RWPE2 (cell line): Measurements from ENCODE around the gene FLT3LG.

Experiments
- ATAC-seq: fragments of 200-7000 bp; cut with Tn5 transposase; 3 replicates; pipeline ENCODE4 v1.9.1; 2021; ENCODE audit warnings: low read depth
- DNase-seq: peaks from one replicate; pipeline ENCODE4 v3.0.0-alpha.2; 2020; ENCODE audit warnings: low spot score
- H3K27ac ChIP-seq: fragments of 450-650 bp; 2 replicates; pipeline ENCODE4 v1.5.1; 2017; ENCODE audit warnings: mild to moderate bottlenecking; ENCODE audit not compliant: poor library complexity, severe bottlenecking
- H3K27me3 ChIP-seq: fragments of 250-450 bp; sonication (Bioruptor Pico); 2 replicates; pipeline ENCODE4 v1.5.1; 2021; ENCODE audit warnings: mild to moderate bottlenecking, moderate library complexity; ENCODE audit not compliant: insufficient read depth, poor library complexity, severe bottlenecking
- H3K36me3 ChIP-seq: fragments of 250-450 bp; sonication (Bioruptor Pico); 2 replicates; pipeline ENCODE4 v1.5.1; 2020; ENCODE audit warnings: low read depth, mild to moderate bottlenecking, moderate library complexity
- H3K4me1 ChIP-seq: fragments of 250-450 bp; sonication (Bioruptor Pico); 2 replicates; pipeline ENCODE4 v1.5.1; 2021; ENCODE audit warnings: mild to moderate bottlenecking, moderate library complexity; ENCODE audit not compliant: insufficient read depth, poor library complexity, severe bottlenecking
- H3K4me3 ChIP-seq: fragments of 250-450 bp; sonication (Bioruptor Pico); 2 replicates; pipeline ENCODE4 v1.5.1; 2021; ENCODE audit warnings: mild to moderate bottlenecking, moderate library complexity; ENCODE audit not compliant: severe bottlenecking
- H3K9me3 ChIP-seq: fragments of 250-450 bp; sonication (Bioruptor Pico); 2 replicates; pipeline ENCODE4 v1.5.1; 2021; ENCODE audit warnings: mild to moderate bottlenecking, moderate library complexity; ENCODE audit not compliant: severe bottlenecking
- TF ChIP-seq, protein P1 (sequence below): fragments of 450-650 bp; IDR thresholded peaks from one replicate; pipeline ENCODE4 v1.5.1; 2017; ENCODE audit warnings: mild to moderate bottlenecking, moderate library complexity; ENCODE audit not compliant: poor library complexity, severe bottlenecking

Gene FLT3LG

DNA sequence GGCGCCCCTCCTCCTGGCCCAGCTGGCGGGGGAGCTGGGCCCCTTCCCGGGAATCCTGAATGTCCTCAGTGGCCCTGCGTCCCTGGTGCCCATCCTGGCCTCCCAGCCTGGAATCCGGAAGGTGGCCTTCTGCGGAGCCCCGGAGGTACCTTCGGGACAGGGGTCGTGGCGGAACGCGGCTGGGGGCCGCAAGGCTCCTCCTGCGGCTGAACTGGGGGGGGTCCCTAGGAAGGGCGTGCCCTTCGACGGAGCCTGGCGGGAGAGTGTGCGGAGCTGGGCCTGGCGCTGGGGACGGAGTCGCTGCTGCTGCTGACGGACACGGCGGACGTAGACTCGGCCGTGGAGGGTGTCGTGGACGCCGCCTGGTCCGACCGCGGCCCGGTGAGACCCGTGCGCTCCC, 12.4 kb upstream of the FLT3LG start:
- TF ChIP-seq, protein P1, sequence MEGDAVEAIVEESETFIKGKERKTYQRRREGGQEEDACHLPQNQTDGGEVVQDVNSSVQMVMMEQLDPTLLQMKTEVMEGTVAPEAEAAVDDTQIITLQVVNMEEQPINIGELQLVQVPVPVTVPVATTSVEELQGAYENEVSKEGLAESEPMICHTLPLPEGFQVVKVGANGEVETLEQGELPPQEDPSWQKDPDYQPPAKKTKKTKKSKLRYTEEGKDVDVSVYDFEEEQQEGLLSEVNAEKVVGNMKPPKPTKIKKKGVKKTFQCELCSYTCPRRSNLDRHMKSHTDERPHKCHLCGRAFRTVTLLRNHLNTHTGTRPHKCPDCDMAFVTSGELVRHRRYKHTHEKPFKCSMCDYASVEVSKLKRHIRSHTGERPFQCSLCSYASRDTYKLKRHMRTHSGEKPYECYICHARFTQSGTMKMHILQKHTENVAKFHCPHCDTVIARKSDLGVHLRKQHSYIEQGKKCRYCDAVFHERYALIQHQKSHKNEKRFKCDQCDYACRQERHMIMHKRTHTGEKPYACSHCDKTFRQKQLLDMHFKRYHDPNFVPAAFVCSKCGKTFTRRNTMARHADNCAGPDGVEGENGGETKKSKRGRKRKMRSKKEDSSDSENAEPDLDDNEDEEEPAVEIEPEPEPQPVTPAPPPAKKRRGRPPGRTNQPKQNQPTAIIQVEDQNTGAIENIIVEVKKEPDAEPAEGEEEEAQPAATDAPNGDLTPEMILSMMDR, result no peak
- no peak overlapping the region for H3K4me3 ChIP-seq
- peaks cover 1% of the 10 kb centered on the region; the same call in 1 of the 2 replicates for H3K36me3 ChIP-seq
- DNase-seq (no peak), ATAC-seq (no peak)
- no peak overlapping the region for H3K27ac ChIP-seq
- H3K27me3 ChIP-seq, result no peaks in the 10 kb centered on the region
- no peaks in the 10 kb centered on the region for H3K4me1 ChIP-seq
- H3K9me3 ChIP-seq, result no peaks in the 10 kb centered on the region

DNA sequence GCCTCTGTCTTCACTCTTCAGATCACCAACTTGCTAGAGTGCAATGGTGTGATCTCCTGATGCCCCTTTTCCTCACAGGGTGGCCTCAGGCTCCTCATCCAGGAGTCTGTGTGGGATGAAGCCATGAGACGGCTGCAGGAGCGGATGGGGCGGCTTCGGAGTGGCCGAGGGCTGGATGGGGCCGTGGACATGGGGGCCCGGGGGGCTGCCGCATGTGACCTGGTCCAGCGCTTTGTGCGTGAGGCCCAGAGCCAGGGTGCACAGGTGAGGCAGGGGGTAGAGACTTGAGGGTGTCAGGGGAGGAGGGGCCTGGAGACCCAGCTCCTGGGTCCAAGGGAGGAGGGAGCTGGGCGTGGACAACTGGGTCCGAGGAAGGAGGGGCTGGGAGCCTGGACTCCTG, 11.5 kb upstream of the FLT3LG start:
- no peaks in the 10 kb centered on the region for H3K27me3 ChIP-seq
- DNase-seq (no peak), ATAC-seq (no peak)
- no peak overlapping the region for H3K27ac ChIP-seq
- TF ChIP-seq, protein P1, result no peak
- no peak overlapping the region for H3K4me3 ChIP-seq
- no peaks in the 10 kb centered on the region for H3K9me3 ChIP-seq
- no peaks in the 10 kb centered on the region for H3K4me1 ChIP-seq
- no peaks in the 10 kb centered on the region; the same call in 1 of the 2 replicates for H3K36me3 ChIP-seq

DNA sequence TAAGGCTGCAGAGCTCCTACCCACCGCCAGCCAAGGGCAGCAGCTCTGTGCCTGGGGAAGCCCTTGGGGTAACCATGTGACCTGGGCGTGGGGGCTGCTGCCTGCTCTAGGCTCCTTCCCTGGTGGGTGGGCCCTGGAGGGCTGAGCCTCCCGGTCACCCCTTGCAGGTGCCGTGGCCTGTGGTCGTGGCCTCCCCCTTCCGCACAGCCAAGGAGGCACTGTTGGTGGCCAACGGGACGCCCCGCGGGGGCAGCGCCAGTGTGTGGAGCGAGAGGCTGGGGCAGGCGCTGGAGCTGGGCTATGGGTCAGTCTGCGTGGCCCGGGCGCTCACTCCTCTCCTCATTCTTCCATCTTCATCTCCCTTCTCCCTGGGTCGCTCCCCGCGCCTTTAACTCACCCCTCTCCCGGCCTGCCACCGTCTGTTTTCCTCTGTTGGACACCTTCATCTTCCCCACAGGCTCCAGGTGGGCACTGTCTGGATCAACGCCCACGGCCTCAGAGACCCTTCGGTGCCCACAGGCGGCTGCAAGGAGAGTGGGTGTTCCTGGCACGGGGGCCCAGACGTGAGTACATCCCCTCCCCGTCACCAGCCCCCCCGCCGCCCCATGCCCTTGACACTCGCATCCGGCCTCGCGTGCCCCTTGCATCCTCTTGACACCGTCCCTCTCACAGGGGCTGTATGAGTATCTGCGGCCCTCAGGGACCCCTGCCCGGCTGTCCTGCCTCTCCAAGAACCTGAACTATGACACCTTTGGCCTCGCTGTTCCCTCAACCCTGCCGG, 9.9 kb upstream of the FLT3LG start:
- TF ChIP-seq, protein P1, result no peak
- no peak for ATAC-seq
- peaks cover 6% of the 10 kb centered on the region for H3K4me1 ChIP-seq
- no peak overlapping the region for H3K4me3 ChIP-seq
- no peak for DNase-seq
- no peaks in the 10 kb centered on the region for H3K9me3 ChIP-seq
- H3K27ac ChIP-seq, result no peak overlapping the region
- no peaks in the 10 kb centered on the region for H3K27me3 ChIP-seq
- H3K36me3 ChIP-seq, result no peaks in the 10 kb centered on the region; the same call in 1 of the 2 replicates

DNA sequence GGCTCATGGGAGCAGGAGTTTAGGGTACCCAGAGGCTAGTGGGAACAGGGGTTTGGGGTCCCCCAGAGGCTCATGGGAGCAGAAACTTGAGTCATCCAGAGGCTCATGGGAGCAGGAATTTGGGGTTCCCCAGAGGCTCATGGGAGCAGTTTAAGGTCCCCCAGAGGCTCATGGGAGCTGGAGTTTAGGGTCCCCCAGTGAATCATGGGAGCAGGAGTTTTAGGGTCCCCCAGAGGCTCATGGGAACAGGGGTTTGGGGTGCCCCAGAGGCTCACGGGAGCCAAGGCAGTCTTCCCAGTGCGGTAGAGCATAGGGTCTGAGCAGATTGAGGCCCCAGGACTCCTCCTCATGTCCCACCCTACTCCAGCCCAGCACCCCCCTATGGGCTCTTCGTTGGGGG, 8.6 kb upstream of the FLT3LG start:
- Histone ChIP-seq H3K27me3 (no peaks in the 10 kb centered on the region), H3K27ac (no peak overlapping the region), H3K9me3 (no peaks in the 10 kb centered on the region), H3K4me3 (no peak overlapping the region), H3K36me3 (no peaks in the 10 kb centered on the region), H3K4me1 (peaks cover 6% of the 10 kb centered on the region)
- DNase-seq (no peak), ATAC-seq (no peak)
- TF ChIP-seq, protein P1, result no peak

DNA sequence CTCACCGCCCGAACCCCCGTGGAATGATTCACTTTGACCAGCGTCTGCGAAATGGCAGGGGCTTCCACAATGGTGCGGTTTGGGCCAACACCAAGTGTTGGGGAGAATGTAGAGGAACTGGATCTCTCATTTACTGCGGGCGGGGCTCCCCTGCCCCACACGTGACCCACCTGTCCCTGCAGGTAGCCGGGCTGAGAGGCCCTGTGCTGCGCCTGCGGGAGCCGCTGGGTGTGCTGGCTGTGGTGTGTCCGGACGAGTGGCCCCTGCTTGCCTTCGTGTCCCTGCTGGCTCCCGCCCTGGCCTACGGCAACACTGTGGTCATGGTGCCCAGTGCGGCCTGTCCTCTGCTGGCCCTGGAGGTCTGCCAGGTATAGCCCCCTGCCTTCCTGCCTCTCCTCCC, 5.8 kb upstream of the FLT3LG start:
- H3K9me3 ChIP-seq, result no peaks in the 10 kb centered on the region
- no peaks in the 10 kb centered on the region for H3K36me3 ChIP-seq
- DNase-seq (no peak), ATAC-seq (peak; percentile 53)
- H3K4me3 ChIP-seq, result no peak overlapping the region
- peaks cover 6% of the 10 kb centered on the region for H3K4me1 ChIP-seq
- H3K27ac ChIP-seq, result peak overlapping the region; percentile 41
- TF ChIP-seq, protein P1, result no peak
- H3K27me3 ChIP-seq, result no peaks in the 10 kb centered on the region
